Ishikawa (cell line): ENCODE data around the gene ANKRD33B.

Source experiments
- CEBPB ChIP-seq: IDR thresholded peaks from 2 replicates; pipeline ENCODE4 v1.6.1; 2012
- CREB1 ChIP-seq: IDR thresholded peaks from 2 replicates; pipeline ENCODE4 v1.6.1; 2012; ENCODE audit warnings: low read depth
- EGR1 ChIP-seq: IDR thresholded peaks from 2 replicates; pipeline ENCODE4 v1.6.1; 2012
- EP300 ChIP-seq: IDR thresholded peaks from 2 replicates; pipeline ENCODE4 v1.6.1; 2012; ENCODE audit warnings: borderline replicate concordance
- FOXM1 ChIP-seq: IDR thresholded peaks from 2 replicates; pipeline ENCODE4 v1.6.1; 2012; ENCODE audit warnings: low read depth, borderline replicate concordance
- NFIC ChIP-seq: IDR thresholded peaks from 2 replicates; pipeline ENCODE4 v1.6.1; 2012
- RAD21 ChIP-seq: IDR thresholded peaks from 2 replicates; pipeline ENCODE4 v1.6.1; 2012; ENCODE audit warnings: low read depth
- TAF1 ChIP-seq: IDR thresholded peaks from 2 replicates; pipeline ENCODE4 v1.6.1; 2012; ENCODE audit warnings: low read depth, mild to moderate bottlenecking
- TCF12 ChIP-seq: IDR thresholded peaks from 2 replicates; pipeline ENCODE4 v1.6.1; 2012; ENCODE audit warnings: low read depth
- TEAD4 ChIP-seq: IDR thresholded peaks from 2 replicates; pipeline ENCODE4 v1.6.1; 2012
- YY1 ChIP-seq: IDR thresholded peaks from 2 replicates; pipeline ENCODE4 v1.6.1; 2012; ENCODE audit warnings: low read depth
- ZBTB7A ChIP-seq: IDR thresholded peaks from 2 replicates; pipeline ENCODE4 v1.6.1; 2012; ENCODE audit warnings: low read depth
- TF ChIP-seq, protein P1 (sequence below): IDR thresholded peaks from 2 replicates; pipeline ENCODE4 v1.6.1; 2012
- TF ChIP-seq, protein P2 (sequence below): IDR thresholded peaks from 2 replicates; pipeline ENCODE4 v1.6.1; 2012; ENCODE audit warnings: low read depth, mild to moderate bottlenecking
- TF ChIP-seq, protein P3 (sequence below): IDR thresholded peaks from 2 replicates; pipeline ENCODE4 v1.6.1; 2012

ANKRD33B gene

DNA sequence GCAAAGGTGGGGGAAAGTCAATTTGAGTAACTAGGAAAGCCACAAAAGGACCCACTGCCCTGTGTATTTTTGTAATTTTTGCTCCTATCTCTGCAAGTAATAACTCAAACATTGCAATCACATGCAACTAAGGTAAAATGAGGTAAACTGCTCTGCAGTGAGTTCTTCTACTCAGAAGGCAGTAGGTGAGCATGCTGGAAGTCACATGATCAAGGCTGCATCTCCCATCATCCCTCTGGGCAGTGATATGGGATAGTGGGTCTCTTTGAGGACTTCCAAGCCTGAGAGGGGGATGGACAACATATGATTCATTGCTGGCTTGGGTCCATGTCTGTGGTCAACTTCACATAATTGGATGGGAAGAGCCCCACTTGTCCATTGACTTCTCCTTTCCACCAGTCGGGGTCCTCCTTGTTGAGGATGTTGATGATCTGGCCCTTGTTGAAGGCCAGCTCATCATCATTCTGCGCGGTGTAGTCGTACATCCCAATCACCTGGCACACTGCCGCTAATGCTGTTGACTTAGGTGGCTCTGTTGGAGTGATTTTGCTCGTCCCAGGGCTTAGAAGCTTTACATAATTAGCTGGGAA is 100.4 kb downstream of the ANKRD33B start:
- TF ChIP-seq, protein P1, sequence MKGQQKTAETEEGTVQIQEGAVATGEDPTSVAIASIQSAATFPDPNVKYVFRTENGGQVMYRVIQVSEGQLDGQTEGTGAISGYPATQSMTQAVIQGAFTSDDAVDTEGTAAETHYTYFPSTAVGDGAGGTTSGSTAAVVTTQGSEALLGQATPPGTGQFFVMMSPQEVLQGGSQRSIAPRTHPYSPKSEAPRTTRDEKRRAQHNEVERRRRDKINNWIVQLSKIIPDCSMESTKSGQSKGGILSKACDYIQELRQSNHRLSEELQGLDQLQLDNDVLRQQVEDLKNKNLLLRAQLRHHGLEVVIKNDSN: peak; percentile 45; the same call in 1 of the 2 replicates

DNA sequence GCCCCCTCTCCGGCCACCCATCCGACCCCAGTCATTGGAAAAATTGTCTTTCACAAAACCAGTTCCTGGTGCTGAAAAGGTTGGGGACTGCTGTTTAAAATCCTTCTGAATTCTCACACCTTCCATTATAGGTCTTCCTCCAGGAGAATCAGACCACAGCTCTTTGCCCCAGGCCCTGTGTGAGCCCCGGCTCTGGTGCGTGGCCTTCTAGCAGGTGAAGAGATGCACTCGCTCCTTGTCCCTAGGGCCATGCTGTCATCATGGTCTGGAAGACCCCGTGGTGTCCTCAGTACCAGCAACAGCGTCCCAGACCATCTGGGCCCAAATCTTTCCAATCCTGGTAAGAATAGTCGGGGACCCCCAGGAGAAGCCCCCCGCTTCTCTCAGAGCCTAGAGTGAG is 101.9 kb downstream of the ANKRD33B start:
- TF ChIP-seq, protein P2, sequence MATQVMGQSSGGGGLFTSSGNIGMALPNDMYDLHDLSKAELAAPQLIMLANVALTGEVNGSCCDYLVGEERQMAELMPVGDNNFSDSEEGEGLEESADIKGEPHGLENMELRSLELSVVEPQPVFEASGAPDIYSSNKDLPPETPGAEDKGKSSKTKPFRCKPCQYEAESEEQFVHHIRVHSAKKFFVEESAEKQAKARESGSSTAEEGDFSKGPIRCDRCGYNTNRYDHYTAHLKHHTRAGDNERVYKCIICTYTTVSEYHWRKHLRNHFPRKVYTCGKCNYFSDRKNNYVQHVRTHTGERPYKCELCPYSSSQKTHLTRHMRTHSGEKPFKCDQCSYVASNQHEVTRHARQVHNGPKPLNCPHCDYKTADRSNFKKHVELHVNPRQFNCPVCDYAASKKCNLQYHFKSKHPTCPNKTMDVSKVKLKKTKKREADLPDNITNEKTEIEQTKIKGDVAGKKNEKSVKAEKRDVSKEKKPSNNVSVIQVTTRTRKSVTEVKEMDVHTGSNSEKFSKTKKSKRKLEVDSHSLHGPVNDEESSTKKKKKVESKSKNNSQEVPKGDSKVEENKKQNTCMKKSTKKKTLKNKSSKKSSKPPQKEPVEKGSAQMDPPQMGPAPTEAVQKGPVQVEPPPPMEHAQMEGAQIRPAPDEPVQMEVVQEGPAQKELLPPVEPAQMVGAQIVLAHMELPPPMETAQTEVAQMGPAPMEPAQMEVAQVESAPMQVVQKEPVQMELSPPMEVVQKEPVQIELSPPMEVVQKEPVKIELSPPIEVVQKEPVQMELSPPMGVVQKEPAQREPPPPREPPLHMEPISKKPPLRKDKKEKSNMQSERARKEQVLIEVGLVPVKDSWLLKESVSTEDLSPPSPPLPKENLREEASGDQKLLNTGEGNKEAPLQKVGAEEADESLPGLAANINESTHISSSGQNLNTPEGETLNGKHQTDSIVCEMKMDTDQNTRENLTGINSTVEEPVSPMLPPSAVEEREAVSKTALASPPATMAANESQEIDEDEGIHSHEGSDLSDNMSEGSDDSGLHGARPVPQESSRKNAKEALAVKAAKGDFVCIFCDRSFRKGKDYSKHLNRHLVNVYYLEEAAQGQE: no peak
- TF ChIP-seq TAF1 (no peak), ZBTB7A (no peak), NFIC (no peak), RAD21 (no peak), TEAD4 (no peak), CREB1 (no peak), FOXM1 (no peak), TCF12 (no peak), EP300 (no peak), YY1 (no peak), EGR1 (no peak), CEBPB (no peak)
- TF ChIP-seq, protein P1: no peak
- TF ChIP-seq, protein P3, sequence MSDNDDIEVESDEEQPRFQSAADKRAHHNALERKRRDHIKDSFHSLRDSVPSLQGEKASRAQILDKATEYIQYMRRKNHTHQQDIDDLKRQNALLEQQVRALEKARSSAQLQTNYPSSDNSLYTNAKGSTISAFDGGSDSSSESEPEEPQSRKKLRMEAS: no peak

DNA sequence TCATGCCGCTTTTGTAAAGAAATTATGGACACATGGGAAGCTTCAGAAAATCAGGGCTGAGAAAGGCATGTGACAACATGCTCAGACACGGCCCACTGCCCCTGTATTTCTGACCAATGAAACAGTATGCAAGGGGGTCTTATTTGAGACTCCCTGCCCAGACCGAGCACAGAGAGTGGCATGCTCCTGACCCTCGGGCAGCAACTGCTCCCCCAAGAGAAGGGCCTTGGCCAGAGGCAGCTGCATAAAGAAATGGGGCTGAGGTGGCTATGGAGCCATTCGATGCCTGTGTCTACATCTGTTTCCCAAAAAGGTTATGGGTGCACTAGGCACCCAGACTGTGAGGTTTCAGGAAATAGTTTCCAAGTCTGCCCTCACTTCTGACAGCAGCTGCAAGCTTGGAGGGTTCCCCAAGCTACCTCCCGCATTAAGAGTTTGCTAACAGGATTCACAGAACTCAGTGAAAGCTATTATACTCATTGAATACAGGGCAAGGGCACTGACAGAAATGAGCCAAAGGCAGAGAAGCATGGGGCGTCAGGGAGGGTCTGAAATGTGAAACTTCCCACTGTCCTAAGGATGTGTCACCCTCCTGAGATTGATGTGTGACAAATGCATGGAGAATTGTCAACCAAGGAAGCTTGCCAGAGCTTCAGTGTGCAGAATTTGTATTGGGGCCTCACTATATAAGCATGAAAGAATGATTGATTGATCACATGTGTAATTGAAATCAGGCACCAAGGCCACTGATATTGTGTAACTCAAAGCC is 102.8 kb downstream of the ANKRD33B start:
- TF ChIP-seq, protein P1: no peak
- TF ChIP-seq RAD21 (no peak), EP300 (no peak), CEBPB (no peak), ZBTB7A (no peak), TCF12 (no peak), CREB1 (no peak)
- TF ChIP-seq, protein P2: no peak
- TF ChIP-seq, protein P3: no peak

DNA sequence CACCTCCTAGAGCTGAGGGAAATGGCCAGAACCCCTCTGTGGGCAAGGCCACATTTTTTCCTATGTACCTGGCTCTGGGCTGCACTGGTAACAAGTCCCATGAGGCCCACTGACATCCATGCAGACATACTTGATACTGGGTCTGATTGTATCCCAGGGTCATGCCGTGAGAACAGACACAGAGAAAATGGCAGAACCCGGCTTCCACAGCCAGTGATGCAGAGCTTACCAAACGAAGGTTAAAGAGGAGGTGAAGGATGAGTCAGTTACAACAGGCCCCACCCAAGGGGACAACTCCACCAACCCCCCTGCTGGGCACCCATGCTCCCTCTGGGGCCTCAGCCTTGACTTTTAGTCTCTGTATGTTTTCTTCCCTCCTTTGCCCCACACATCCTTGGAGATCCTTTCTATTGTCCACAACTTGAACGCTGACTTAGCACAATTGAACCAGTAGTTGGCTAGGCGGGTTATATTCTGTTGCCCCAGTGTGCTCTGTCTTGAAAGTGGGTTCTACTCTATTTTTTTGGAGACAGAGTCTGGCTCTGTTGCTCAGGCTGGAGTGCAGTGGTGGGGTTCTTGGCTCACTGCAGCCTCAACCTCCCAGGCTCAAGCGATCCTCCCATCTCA is 103.7 kb downstream of the ANKRD33B start:
- TF ChIP-seq RAD21: no peak

DNA sequence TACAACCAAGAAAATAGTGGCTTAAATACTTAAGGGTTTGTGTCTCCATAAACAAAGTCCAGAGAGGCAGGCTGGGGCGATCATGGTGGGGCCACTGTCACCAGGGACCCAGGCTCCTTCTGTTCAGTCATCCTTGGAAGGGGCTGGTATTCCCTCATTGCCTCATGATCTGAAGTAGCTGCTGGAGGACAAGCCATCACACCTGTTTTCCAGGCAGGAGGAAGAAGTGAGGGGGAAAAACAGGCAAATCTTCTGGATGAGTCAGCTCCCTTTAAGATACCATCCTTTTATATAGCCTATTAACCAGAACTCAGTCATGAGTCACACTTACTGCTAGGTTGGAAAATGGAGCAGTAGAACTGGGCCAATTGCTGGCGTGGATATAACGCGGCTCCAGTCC is 104.8 kb downstream of the ANKRD33B start:
- TF ChIP-seq RAD21: no peak
- no peak for TF ChIP-seq CREB1
- TF ChIP-seq ZBTB7A: no peak
- TF ChIP-seq TEAD4: no peak
- no peak for TF ChIP-seq NFIC
- TF ChIP-seq YY1: no peak
- TF ChIP-seq, protein P2: no peak
- no peak for TF ChIP-seq EP300
- TF ChIP-seq, protein P3: no peak
- no peak for TF ChIP-seq FOXM1
- TF ChIP-seq, protein P1: no peak
